SK-N-SH treated with all-trans-retinoic acid at 6 μM for 48 hours (cell line): ENCODE results near the gene LRMDA.

Experiments
- ATAC-seq: fragments of 200-7000 bp; cut with Tn5 transposase; 3 replicates; pipeline ENCODE4 v1.9.1; 2020; ENCODE audit warnings: mild to moderate bottlenecking, moderate library complexity
- ARNTL ChIP-seq: fragments of 450-650 bp; formaldehyde crosslinking; IDR thresholded peaks from 2 replicates; pipeline ENCODE4 v1.5.0; 2020; ENCODE audit warnings: low read depth, mild to moderate bottlenecking, moderate library complexity, borderline replicate concordance
- BACH2 ChIP-seq: fragments of 250-450 bp; sonication (Bioruptor Pico); IDR thresholded peaks from 2 replicates; pipeline ENCODE4 v1.9.0; 2021; ENCODE audit warnings: mild to moderate bottlenecking, borderline replicate concordance
- CREB5 ChIP-seq: fragments of 250-450 bp; sonication (Bioruptor Pico); IDR thresholded peaks from 2 replicates; pipeline ENCODE4 v1.5.1; 2020; ENCODE audit warnings: low read depth, mild to moderate bottlenecking, moderate library complexity
- CSDC2 ChIP-seq: fragments of 250-450 bp; sonication (Bioruptor Pico); IDR thresholded peaks from 2 replicates; pipeline ENCODE4 v1.5.0; 2020; ENCODE audit warnings: mild to moderate bottlenecking, moderate library complexity
- ESRRG ChIP-seq: fragments of 250-450 bp; sonication (Bioruptor Pico); IDR thresholded peaks from 2 replicates; pipeline ENCODE4 v1.6.1; 2021; ENCODE audit warnings: mild to moderate bottlenecking
- GLIS3 ChIP-seq: fragments of 250-450 bp; sonication (Bioruptor Pico); IDR thresholded peaks from 2 replicates; pipeline ENCODE4 v1.5.0; 2020; ENCODE audit warnings: mild to moderate bottlenecking, moderate library complexity
- ISL1 ChIP-seq: fragments of 250-450 bp; sonication (Bioruptor Pico); IDR thresholded peaks from 2 replicates; pipeline ENCODE4 v2.1.2; 2022; ENCODE audit warnings: mild to moderate bottlenecking, moderate library complexity
- OSR1 ChIP-seq: fragments of 250-450 bp; sonication (Bioruptor Pico); IDR thresholded peaks from 2 replicates; pipeline ENCODE4 v1.8.0; 2022; ENCODE audit warnings: moderate library complexity, mild to moderate bottlenecking, inconsistent platforms
- POU6F1 ChIP-seq: fragments of 250-450 bp; sonication (Bioruptor Pico); IDR thresholded peaks from 2 replicates; pipeline ENCODE4 v1.8.0; 2021; ENCODE audit warnings: low read depth, mild to moderate bottlenecking, moderate library complexity, borderline replicate concordance
- PPARA ChIP-seq: fragments of 250-450 bp; sonication (Bioruptor Pico); IDR thresholded peaks from 2 replicates; pipeline ENCODE4 v1.5.0; 2020; ENCODE audit warnings: mild to moderate bottlenecking, borderline replicate concordance
- RARB ChIP-seq: fragments of 250-450 bp; sonication (Bioruptor Pico); IDR thresholded peaks from 2 replicates; pipeline ENCODE4 v1.8.0; 2021; ENCODE audit warnings: mild to moderate bottlenecking, moderate library complexity
- TCF4 ChIP-seq: fragments of 250-450 bp; sonication (Bioruptor Pico); IDR thresholded peaks from 2 replicates; pipeline ENCODE4 v1.8.0; 2021; ENCODE audit warnings: mild to moderate bottlenecking, moderate library complexity, borderline replicate concordance
- ZC3H10 ChIP-seq: fragments of 250-450 bp; sonication (Bioruptor Pico); IDR thresholded peaks from 2 replicates; pipeline ENCODE4 v1.5.1; 2021; ENCODE audit warnings: mild to moderate bottlenecking, moderate library complexity
- ZFP3 ChIP-seq: fragments of 250-450 bp; sonication (Bioruptor Pico); IDR thresholded peaks from 2 replicates; pipeline ENCODE4 v1.5.0; 2020; ENCODE audit warnings: mild to moderate bottlenecking, moderate library complexity
- ZFP30 ChIP-seq: fragments of 450-650 bp; formaldehyde crosslinking; IDR thresholded peaks from 2 replicates; pipeline ENCODE4 v1.5.0; 2022; ENCODE audit warnings: mild to moderate bottlenecking, moderate library complexity
- ZNF565 ChIP-seq: fragments of 450-650 bp; formaldehyde crosslinking; conservative IDR thresholded peaks from 2 replicates; pipeline ENCODE4 v1.5.0; 2020; ENCODE audit warnings: low read depth, mild to moderate bottlenecking, moderate library complexity
- ZNF70 ChIP-seq: fragments of 450-650 bp; formaldehyde crosslinking; IDR thresholded peaks from 2 replicates; pipeline ENCODE4 v1.5.0; 2020; ENCODE audit warnings: mild to moderate bottlenecking, moderate library complexity
- ZNF8 ChIP-seq: fragments of 450-650 bp; formaldehyde crosslinking; IDR thresholded peaks from 2 replicates; pipeline ENCODE4 v1.5.0; 2020; ENCODE audit warnings: mild to moderate bottlenecking, moderate library complexity
- TF ChIP-seq, protein P1 (sequence below): fragments of 250-450 bp; sonication (Bioruptor Pico); IDR thresholded peaks from 2 replicates; pipeline ENCODE4 v1.5.0; 2020; ENCODE audit warnings: mild to moderate bottlenecking, moderate library complexity
- TF ChIP-seq, protein P2 (sequence below): fragments of 250-450 bp; sonication (Bioruptor Pico); IDR thresholded peaks from 2 replicates; pipeline ENCODE4 v1.8.0; 2020; ENCODE audit warnings: mild to moderate bottlenecking, moderate library complexity, borderline replicate concordance
- TF ChIP-seq, protein P3 (sequence below): fragments of 250-450 bp; sonication (Bioruptor Pico); IDR thresholded peaks from 2 replicates; pipeline ENCODE4 v1.5.1; 2021; ENCODE audit warnings: mild to moderate bottlenecking, moderate library complexity

The LRMDA gene

GRCh38 chr10:75762431-75762802 is 331.0 kb downstream of the LRMDA start (continued):
- TF ChIP-seq ZNF565 (CRISPR knock-in tag) (no peak), RARB (CRISPR knock-in tag) (no peak), GLIS3 (CRISPR knock-in tag) (no peak)
- TF ChIP-seq, all 23 proteins: peak for 0

DNA sequence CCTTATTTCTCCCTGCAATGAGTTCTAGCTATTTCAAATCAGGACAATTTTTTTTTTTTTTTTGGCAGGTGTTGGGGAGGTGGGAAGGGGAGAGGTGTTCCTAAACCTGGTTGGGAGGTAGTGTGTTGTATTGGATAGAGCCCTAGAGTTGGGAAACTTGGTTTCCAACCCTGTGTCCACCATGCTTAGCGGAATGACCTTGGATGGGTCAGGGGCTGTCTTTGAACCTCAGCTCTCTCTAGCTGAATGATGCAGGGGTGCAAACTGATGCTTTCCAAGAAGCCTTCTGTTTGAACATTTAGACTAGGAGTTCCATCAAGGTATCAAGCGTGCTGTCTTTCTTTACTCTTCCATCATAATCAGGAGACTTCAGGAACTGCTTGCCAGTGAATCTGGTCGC is 332.2 kb downstream of the LRMDA start:
- TF ChIP-seq RARB (CRISPR knock-in tag) (no peak), ZC3H10 (CRISPR knock-in tag) (no peak), POU6F1 (no peak), TCF4 (no peak), ISL1 (CRISPR knock-in tag) (no peak), ZNF70 (no peak), ESRRG (no peak), ZFP3 (CRISPR knock-in tag) (no peak), ARNTL (CRISPR knock-in tag) (no peak), BACH2 (no peak), GLIS3 (CRISPR knock-in tag) (no peak), CSDC2 (CRISPR knock-in tag) (no peak)
- TF ChIP-seq, protein P1, sequence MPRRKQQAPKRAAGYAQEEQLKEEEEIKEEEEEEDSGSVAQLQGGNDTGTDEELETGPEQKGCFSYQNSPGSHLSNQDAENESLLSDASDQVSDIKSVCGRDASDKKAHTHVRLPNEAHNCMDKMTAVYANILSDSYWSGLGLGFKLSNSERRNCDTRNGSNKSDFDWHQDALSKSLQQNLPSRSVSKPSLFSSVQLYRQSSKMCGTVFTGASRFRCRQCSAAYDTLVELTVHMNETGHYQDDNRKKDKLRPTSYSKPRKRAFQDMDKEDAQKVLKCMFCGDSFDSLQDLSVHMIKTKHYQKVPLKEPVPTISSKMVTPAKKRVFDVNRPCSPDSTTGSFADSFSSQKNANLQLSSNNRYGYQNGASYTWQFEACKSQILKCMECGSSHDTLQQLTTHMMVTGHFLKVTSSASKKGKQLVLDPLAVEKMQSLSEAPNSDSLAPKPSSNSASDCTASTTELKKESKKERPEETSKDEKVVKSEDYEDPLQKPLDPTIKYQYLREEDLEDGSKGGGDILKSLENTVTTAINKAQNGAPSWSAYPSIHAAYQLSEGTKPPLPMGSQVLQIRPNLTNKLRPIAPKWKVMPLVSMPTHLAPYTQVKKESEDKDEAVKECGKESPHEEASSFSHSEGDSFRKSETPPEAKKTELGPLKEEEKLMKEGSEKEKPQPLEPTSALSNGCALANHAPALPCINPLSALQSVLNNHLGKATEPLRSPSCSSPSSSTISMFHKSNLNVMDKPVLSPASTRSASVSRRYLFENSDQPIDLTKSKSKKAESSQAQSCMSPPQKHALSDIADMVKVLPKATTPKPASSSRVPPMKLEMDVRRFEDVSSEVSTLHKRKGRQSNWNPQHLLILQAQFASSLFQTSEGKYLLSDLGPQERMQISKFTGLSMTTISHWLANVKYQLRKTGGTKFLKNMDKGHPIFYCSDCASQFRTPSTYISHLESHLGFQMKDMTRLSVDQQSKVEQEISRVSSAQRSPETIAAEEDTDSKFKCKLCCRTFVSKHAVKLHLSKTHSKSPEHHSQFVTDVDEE (CRISPR knock-in tag) = no peak
- no peak for ATAC-seq

GRCh38 chr10:75764974-75765788 is 333.8 kb downstream of the LRMDA start:
- TF ChIP-seq ESRRG = no peak
- no peak for TF ChIP-seq ARNTL (CRISPR knock-in tag)
- TF ChIP-seq ZC3H10 (CRISPR knock-in tag) = no peak
- TF ChIP-seq OSR1 = no peak
- TF ChIP-seq ZFP30 (CRISPR knock-in tag) = no peak
- TF ChIP-seq ZNF70 = no peak
- TF ChIP-seq, protein P2, sequence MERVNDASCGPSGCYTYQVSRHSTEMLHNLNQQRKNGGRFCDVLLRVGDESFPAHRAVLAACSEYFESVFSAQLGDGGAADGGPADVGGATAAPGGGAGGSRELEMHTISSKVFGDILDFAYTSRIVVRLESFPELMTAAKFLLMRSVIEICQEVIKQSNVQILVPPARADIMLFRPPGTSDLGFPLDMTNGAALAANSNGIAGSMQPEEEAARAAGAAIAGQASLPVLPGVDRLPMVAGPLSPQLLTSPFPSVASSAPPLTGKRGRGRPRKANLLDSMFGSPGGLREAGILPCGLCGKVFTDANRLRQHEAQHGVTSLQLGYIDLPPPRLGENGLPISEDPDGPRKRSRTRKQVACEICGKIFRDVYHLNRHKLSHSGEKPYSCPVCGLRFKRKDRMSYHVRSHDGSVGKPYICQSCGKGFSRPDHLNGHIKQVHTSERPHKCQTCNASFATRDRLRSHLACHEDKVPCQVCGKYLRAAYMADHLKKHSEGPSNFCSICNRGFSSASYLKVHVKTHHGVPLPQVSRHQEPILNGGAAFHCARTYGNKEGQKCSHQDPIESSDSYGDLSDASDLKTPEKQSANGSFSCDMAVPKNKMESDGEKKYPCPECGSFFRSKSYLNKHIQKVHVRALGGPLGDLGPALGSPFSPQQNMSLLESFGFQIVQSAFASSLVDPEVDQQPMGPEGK (CRISPR knock-in tag) = no peak
- ATAC-seq = no peak

DNA sequence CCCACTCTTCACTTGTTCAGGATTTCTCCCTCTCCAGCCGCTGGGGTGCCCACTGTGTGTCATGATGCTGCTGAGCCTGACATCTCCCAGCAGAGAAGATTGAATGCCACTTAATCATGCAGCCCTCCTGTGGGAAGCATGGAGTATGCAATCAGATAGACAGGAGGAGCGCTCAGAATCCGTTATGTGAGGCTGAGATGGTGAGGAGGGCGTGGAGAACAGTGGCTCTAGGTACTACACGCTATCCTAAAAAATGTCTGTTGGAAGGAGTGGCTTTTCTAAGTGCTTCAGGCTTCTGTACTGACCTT is 334.3 kb downstream of the LRMDA start:
- ATAC-seq = no peak
- TF ChIP-seq ZC3H10 (CRISPR knock-in tag) (no peak), ZFP3 (CRISPR knock-in tag) (no peak), CSDC2 (CRISPR knock-in tag) (no peak), ZNF8 (CRISPR knock-in tag) (no peak), ZFP30 (CRISPR knock-in tag) (no peak), ARNTL (CRISPR knock-in tag) (no peak), PPARA (CRISPR knock-in tag) (no peak), ZNF565 (CRISPR knock-in tag) (no peak), TCF4 (no peak), CREB5 (CRISPR knock-in tag) (no peak), OSR1 (no peak)
- TF ChIP-seq, protein P3, sequence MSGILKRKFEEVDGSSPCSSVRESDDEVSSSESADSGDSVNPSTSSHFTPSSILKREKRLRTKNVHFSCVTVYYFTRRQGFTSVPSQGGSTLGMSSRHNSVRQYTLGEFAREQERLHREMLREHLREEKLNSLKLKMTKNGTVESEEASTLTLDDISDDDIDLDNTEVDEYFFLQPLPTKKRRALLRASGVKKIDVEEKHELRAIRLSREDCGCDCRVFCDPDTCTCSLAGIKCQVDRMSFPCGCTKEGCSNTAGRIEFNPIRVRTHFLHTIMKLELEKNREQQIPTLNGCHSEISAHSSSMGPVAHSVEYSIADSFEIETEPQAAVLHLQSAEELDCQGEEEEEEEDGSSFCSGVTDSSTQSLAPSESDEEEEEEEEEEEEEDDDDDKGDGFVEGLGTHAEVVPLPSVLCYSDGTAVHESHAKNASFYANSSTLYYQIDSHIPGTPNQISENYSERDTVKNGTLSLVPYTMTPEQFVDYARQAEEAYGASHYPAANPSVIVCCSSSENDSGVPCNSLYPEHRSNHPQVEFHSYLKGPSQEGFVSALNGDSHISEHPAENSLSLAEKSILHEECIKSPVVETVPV (CRISPR knock-in tag) = no peak
